SHP77 (cell line): ENCODE results near the gene SOWAHB.
"Not testable (repeated sequence)": the region's sequence is repeated elsewhere in the genome, so short reads cannot be mapped to it uniquely, and the experiment has no call there.

Experiments
- DNase-seq, 2 experiments: peaks; one replicate each; lab custom pipeline; 2025; lab: John Stamatoyannopoulos, UW

SOWAHB gene

DNA sequence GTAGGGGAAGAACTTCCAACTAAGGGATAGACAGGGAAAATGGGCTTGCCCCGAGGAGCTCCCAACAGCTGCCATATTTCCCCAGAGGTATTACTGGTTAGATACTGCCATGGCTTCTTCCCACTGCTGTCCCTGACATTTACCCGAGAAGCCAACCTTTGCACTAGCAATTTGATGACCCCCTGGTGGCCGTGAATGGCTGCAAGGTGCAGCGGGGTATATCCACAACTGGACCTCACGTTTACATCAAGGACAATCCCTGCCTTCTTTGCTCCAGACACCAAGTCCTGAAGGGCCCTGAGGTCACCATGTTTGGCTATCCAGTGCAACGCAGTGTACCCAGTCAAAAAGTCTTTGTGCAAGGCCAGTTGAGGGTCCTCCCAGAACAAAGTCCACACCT, 2.3 kb downstream of the SOWAHB start:
- DNase-seq: no peak

- no peak for DNase-seq
Observed at GRCh38 chr4:76894537-76895255, 3.2 kb downstream of the SOWAHB start.

DNA sequence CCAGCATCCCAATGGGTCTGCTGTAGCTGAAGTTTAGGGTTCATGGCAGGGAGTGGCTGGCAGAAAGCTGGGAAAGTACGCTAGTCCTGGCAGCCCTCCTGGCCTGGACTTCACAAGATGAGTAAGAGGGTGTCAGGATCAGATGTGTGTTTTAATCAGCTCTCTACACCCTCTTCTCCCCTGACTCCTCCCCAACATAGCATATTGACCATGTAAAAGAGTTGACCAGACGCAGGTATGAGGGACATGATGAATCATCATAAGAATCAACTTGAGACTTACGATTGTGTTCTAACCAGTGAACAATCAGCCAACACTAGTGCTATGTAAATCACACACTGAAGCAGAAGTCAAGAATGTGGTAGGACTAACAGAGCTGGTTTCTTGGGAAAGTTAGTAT, 5.3 kb downstream of the SOWAHB start:
- DNase-seq: no peak

- no peak for DNase-seq
Observed at GRCh38 chr4:76892001-76892400, 5.9 kb downstream of the SOWAHB start.

GRCh38 chr4:76886848-76887441, 11.0 kb downstream of the SOWAHB start:
- DNase-seq: no peak

- DNase-seq: no peak
Observed at GRCh38 chr4:76886214-76886613, 11.7 kb downstream of the SOWAHB start.

DNA sequence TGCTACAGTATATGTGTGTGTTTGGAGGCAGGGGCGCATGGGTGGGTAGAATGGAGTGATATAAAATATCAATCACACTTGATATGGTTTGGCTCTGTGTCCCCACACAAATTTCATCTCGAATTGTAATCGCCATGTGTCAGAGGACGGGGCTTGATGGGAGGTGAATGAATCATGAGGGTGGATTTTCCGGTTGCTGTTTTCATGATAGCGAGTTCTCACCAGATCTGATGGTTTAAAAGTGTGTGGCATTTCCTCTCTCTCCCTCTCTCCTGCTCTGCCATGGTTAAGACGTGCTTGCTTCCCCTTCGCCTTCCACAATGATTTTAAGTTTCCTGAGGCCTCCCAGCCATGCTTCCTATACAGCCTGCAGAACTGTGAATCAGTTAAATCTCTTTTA, 14.8 kb downstream of the SOWAHB start:
- no peak for DNase-seq

- no peak for DNase-seq
Observed at GRCh38 chr4:76882630-76883029, 15.3 kb downstream of the SOWAHB start.

GRCh38 chr4:76881375-76881774, 16.6 kb downstream of the SOWAHB start:
- DNase-seq: no peak

GRCh38 chr4:76879731-76880364, 18.1 kb downstream of the SOWAHB start:
- no peak for DNase-seq

- not testable (repeated sequence) for DNase-seq
Observed at GRCh38 chr4:76878641-76879165, 19.2 kb downstream of the SOWAHB start.

DNA sequence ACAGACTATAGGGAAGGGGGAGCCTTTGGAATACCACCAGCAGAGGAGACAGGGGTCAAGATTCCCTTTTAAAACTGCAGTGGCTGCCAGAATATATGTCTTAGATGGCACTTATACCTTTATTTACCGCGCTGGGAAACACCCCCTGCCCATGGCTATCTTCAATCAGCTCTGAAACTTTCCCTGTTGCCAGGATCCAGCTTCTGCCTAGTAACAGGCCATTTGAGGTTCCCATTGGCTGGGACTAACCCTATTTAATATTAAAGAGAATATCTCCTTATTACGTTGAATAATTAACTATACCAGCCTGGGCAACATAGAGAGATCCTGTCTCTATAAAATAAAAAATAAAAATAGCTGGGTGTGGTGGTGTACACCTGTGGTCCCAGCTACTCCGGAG, 23.8 kb downstream of the SOWAHB start:
- DNase-seq: no peak

DNA sequence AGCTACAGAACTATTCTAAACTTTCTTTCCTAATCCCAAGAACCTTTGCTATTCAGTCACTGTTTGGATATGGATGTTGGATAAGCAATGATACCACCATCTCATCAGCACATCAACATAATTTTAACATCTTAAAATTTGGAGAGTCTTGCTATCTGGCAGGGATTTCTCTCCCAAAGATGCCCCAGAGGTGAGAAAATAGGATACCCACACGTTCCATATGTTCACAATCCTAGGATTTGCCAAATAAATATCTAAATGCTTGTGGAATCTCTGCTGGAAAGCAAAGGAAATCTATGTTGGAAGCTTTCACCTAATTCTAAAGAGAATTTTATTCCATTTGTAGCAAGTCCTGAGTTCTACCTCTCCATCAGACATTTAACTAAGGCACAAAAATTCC, 24.4 kb downstream of the SOWAHB start:
- no peak for DNase-seq

GRCh38 chr4:76872556-76872955, 25.4 kb downstream of the SOWAHB start:
- no peak for DNase-seq

DNA sequence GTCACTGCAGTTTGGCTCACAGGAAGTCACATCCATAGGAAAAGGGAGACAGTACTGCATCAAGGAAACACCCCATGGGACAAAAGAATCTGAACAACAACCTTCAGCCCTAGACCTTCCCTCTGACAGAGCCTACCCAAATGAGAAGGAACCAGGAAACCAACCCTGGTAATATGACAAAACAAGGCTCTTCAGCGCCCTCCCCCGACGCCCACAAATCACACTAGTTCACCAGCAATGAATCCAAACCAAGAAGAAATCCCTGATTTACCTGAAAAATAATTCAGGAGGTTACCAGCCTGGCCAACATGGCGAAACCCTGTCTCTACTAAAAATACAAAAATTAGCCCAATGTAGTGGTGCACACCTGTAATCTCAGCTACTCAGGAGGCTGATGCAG, 29.2 kb downstream of the SOWAHB start:
- not testable (repeated sequence) for DNase-seq

- peak in 1 of 2 experiments; percentile 6 for DNase-seq
Observed at GRCh38 chr4:76867880-76868655, 29.9 kb downstream of the SOWAHB start.

DNA sequence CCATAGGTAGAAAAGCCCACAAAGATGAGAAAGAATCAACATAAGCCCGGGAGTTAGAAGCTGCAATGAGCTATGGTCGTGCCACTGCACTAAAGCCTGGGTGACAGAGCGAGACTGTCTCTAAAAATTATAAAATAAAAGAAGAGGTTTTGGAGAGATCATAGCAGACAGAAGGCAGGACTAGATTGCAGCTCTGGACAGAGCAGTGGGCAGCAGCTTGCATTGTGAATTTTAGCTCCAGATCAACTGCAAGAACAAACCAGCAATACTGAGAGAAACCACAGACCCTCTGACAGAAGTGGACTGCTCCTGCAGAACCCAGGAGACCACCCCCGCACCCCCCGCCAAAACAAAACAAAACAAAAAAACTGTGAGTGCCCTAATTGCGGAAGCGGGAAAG, 30.6 kb downstream of the SOWAHB start:
- DNase-seq: no peak

DNA sequence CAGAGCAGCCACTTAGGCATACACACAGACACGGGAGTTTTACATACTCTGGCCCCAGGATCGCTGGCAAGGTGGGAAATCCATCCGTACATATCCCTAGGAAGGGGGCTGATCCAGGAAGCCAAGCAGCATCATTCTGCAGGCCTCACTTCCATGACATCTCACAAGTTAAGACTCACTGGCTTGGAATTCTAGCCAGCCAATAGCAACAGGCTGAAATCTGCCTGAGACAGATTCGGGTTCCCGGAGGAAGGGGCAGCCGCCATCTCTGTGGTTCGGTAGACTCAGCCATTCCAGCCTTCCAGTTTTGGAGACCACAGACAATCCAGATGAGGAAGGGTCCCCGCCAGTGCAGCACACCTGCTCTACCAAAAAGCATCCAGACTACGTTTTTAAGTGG, 31.3 kb downstream of the SOWAHB start:
- no peak for DNase-seq

- DNase-seq: no peak
Observed at GRCh38 chr4:76858319-76858718, 39.6 kb downstream of the SOWAHB start.

DNA sequence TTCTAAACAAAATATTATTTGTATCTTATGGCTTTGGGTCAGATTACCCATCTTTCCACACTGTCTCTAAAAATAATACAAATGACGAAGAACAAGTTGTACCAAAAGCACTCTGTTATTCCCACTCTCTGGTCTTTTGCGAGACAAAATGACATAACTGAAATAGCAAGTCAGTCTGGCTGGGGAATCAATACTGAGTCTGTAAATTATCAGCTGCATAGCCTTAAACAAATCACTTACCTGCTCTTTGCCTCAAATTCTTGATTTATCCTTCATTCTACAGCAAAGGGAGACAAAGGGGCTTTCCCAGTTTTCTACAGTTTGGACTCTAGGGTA, 40.9 kb downstream of the SOWAHB start:
- DNase-seq: no peak

DNA sequence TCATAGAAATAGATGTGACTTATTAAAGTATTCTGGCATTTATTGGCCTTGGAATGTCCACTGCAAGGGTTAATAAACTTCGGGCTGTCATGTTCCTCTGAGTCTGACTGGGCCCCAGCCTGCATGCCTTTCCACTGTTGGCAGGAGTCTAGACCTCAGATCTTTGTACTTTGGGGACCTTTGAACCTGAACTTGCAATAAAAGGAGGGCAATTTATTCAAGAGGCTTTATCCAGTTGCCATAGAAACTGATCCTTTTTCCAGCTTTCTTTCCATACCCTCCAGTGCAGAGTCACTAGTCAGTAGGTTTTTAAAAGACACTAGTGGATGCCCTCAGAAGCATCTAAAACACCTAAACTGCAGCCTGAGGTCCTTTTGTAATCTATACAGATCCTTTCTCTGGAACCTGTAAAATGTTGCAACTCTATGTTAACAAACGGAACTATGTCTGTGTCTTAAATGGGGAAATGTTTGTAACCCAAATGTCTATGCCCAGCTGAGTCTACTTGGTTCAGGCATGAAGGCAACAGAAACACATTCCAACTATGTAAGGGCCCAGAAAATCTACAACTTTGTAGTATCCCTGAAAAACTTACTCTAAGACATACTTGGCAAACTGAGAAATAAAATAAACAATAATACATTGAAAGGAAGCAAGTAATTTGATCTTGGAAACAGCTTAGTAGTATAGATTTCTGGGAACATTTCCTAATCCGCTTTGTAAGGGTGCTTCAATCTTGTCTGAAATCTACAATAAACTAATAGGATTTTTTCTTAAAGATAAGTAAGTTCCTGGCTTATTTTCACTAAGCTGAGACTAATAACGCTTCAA, 41.5 kb downstream of the SOWAHB start:
- DNase-seq: no peak

- DNase-seq: no peak
Observed at GRCh38 chr4:76854858-76855257, 43.1 kb downstream of the SOWAHB start.
